ENCODE data around the gene STAP2. TPM values are rescaled to one million over a fixed set of nuclear protein-coding genes. Genes with fewer than 3 reads are reported as not detected.
"Not testable (repeated sequence)": the region's sequence is repeated elsewhere in the genome, so short reads cannot be mapped to it uniquely, and the experiment has no call there.

Gene STAP2
- total RNA-seq, 1 donor from 2014 or later = 14.2 TPM

DNA sequence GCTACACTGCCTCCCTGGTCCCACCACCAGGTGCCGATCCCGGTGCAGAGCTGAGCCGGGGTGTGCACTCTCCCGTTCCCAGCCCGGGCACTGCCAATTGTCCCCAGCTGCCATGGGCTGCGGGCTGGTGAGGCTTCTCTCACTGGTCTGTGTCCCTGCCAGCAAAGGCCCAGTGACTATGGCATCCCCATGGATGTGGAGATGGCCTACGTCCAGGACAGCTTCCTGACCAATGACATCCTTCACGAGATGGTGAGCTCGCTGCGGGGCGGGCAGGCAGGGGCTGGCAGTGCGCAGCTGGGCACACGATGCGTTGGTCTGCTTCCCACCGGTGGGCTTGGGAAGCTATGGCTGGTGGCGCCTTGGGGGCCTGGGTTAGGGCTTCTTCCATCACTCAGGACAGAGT lies 19.3 kb upstream of the STAP2 start:
- no peak overlapping the region for H3K27ac Mint-ChIP-seq
- intact Hi-C loops (cut with micrococcal nuclease) = no loop called here

DNA sequence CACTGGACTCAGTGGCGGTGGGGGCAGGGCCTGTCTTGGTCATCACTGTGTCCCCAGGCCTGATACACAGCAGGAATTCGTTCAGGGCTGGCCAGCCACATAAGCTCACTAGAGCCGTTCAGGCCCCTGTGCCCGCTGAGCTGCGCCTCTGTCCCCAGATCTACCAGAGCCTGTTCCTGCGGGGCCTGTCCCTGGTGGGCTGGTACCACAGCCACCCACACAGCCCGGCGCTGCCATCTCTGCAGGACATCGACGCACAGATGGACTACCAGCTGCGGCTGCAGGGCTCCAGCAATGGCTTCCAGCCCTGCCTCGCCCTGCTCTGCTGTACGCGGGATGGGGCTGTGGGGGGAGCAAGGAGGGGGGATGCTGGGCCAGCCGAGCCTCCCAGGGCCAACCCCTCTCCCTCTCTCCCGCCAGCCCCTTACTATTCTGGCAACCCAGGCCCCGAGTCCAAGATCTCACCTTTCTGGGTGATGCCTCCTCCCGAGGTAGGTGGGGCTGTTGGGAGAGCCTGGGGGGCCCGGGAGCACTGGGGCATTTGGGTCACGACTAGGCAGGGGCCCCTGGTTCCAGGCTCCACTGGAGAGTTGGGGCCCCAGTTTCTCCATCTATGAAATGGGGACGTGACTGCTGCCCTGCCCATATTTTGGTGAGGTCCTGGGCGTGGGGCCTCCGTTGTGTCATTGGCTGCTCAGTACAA lies 18.6 kb upstream of the STAP2 start:
- intact Hi-C loops (cut with micrococcal nuclease) = no loop called here
- DNase-seq = no peak
- Mint-ChIP-seq H3K4me1 (peaks cover 2% of the 10 kb centered on the region), H3K9me3 (no peaks in the 10 kb centered on the region), H3K4me3 (no peak overlapping the region), H3K36me3 (ENCODE audit: low read depth) (peaks cover 13% of the 10 kb centered on the region), H3K27me3 (no peaks in the 10 kb centered on the region), H3K27ac (no peak overlapping the region)

More for the DNA sequence above, 19.3 kb upstream of the STAP2 start:
- no peak for DNase-seq
- no peak overlapping the region for H3K4me3 Mint-ChIP-seq
- H3K4me1 Mint-ChIP-seq = no peaks in the 10 kb centered on the region
- H3K9me3 Mint-ChIP-seq = no peaks in the 10 kb centered on the region
- H3K36me3 Mint-ChIP-seq (ENCODE audit: low read depth) = peaks cover 14% of the 10 kb centered on the region
- H3K27me3 Mint-ChIP-seq = no peaks in the 10 kb centered on the region

DNA sequence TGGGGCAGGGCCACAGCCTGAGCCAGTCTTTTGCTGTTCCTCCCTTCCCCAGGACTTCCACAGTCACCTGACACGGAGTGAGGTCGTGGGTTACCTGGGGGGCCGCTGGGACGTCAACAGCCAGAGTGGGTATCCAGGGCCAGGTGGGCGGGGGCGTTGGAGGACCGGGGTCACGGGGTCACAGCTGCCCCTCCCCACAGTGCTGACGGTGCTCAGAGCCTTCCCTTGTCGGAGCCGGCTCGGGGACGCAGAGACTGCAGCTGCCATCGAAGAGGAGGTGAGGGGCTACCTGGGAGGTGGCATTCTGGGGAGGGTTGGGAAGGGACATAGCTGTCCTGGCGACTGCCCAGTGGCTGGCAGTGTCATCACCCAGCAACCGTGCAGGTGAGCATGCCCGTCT lies 16.3 kb upstream of the STAP2 start:
- intact Hi-C loops (cut with micrococcal nuclease) = no loop called here
- Mint-ChIP-seq H3K27me3 (no peaks in the 10 kb centered on the region), H3K4me3 (no peak overlapping the region), H3K36me3 (ENCODE audit: low read depth) (peaks cover 9% of the 10 kb centered on the region), H3K9me3 (no peaks in the 10 kb centered on the region), H3K4me1 (peaks cover 2% of the 10 kb centered on the region), H3K27ac (no peak overlapping the region)
- DNase-seq = no peak

DNA sequence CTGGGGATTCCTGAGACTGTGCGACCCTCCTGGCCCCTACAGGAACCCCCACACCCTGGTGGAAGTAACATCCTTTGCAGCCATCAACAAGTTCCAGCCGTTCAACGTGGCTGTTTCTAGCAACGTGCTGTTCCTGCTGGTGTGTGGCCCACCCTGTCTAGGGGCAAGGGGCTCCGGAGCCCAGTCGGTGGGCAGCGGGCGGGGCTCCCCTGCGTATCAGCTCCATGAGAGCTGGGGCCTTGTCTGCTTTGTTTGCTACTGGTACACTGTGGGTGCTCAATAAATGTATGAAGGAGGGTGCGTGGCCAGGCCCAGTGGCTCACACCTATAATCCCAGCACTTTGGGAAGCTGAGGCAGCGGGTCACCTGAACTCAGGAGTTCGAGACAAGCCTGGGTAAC lies 15.7 kb upstream of the STAP2 start:
- H3K27me3 Mint-ChIP-seq = no peaks in the 10 kb centered on the region
- no peak overlapping the region for H3K27ac Mint-ChIP-seq
- H3K36me3 Mint-ChIP-seq (ENCODE audit: low read depth) = peaks cover 9% of the 10 kb centered on the region
- H3K4me1 Mint-ChIP-seq = peaks cover 2% of the 10 kb centered on the region
- H3K9me3 Mint-ChIP-seq = no peaks in the 10 kb centered on the region
- DNase-seq = no peak
- intact Hi-C loops (cut with micrococcal nuclease) = no loop called here
- H3K4me3 Mint-ChIP-seq = no peak overlapping the region

DNA sequence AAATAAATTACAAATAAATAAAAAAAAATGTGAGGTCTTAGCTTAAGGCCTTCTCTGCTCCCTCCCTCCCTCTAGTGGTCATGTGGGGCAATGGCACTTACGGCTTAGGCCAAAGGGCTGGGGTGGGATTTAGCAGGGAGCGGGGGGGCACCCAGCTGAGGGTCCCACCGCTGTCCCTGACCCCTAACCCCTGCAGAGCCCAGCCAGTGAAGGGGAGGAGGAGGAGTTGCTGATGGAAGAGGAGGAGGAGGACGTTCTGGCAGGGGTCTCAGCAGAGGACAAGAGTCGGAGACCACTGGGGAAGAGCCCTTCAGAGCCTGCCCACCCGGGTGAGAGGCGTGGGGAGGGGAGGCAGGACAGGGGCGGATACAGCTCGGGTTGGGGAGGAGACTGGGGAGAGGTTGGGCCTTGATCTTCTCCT lies 14.1 kb upstream of the STAP2 start:
- intact Hi-C loops (cut with micrococcal nuclease) = loop anchor here (1.0 kb wide), 1 partner anchor 85 kb away; no protein-coding TSS in a partner anchor
- Mint-ChIP-seq H3K9me3 (no peaks in the 10 kb centered on the region), H3K27ac (no peak overlapping the region), H3K27me3 (no peaks in the 10 kb centered on the region), H3K4me1 (peaks cover 2% of the 10 kb centered on the region), H3K4me3 (no peak overlapping the region), H3K36me3 (ENCODE audit: low read depth) (peaks cover 6% of the 10 kb centered on the region)
- peak; percentile 86 for DNase-seq

DNA sequence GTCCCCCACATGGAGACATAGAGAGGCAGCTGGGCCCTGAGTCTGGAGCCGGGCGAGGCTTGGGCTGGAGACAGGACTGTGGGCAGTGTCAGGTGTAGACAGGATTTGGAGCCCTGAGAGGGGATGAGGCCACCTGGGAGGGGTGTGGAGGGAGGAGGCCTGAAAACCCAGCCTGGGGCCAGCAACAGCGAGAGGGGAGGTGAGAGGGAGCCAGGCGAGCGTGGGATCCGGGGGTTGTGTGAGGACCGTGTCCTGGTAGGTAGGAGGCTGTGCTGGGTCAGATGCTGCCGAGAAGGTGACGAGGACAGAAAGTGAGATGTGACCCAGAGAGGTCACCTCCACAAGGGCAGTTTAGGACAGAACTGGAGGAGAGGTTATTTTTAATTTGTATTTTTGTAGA lies 12.1 kb upstream of the STAP2 start:
- no peak for DNase-seq
- Mint-ChIP-seq H3K9me3 (no peaks in the 10 kb centered on the region), H3K4me1 (peaks cover 2% of the 10 kb centered on the region), H3K4me3 (no peak overlapping the region), H3K36me3 (ENCODE audit: low read depth) (peaks cover 13% of the 10 kb centered on the region), H3K27me3 (no peaks in the 10 kb centered on the region), H3K27ac (no peak overlapping the region)
- intact Hi-C loops (cut with micrococcal nuclease) = no loop called here

DNA sequence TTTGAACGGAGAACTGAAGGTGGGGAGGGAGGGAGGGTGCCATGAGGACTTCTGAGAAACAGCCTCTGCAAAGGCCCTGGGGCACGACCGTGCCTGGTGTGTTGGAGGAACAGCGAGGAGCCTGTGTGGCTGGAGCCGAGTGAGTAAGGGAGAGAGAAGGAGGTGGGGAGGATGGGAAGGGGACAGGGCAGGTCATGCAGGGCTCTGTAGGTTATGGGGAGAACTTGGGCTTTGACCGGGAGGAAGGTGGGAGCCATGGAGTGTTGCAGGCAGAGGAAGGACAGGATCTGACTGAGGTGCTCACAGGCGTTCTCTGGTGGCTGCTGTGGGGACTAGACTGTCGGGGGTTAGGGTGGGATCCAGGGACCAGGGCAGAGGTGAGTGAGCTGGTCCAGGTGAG lies 11.5 kb upstream of the STAP2 start:
- Mint-ChIP-seq H3K36me3 (ENCODE audit: low read depth) (peaks cover 15% of the 10 kb centered on the region), H3K4me1 (peaks cover 2% of the 10 kb centered on the region), H3K4me3 (no peak overlapping the region), H3K9me3 (no peaks in the 10 kb centered on the region), H3K27ac (no peak overlapping the region), H3K27me3 (no peaks in the 10 kb centered on the region)
- no peak for DNase-seq
- intact Hi-C loops (cut with micrococcal nuclease) = no loop called here

DNA sequence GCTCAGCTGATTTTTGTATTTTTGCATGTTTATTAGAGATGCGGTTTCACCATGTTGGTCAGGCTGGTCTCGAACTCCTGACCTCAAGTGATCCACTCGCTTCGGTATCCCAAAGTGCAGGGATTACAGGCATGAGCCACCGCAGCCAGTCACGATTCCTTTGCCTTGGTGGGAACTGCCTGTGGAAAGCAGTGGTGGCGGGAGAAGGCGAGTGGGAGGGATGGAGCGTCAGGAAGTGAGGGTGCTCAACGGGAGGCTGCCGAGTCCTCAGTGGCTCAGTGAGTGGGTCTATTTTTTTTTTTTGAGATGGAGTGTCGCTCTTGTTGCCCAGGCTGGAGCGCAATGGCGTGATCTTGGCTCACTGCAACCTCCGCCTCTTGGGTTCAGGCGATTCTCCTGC lies 10.6 kb upstream of the STAP2 start:
- H3K27me3 Mint-ChIP-seq; H3K9me3 Mint-ChIP-seq; H3K27ac Mint-ChIP-seq; H3K4me1 Mint-ChIP-seq; H3K4me3 Mint-ChIP-seq; DNase-seq; intact Hi-C loops (cut with micrococcal nuclease): not testable (repeated sequence)
- H3K36me3 Mint-ChIP-seq (ENCODE audit: low read depth) = peaks cover 15% of the 10 kb centered on the region

DNA sequence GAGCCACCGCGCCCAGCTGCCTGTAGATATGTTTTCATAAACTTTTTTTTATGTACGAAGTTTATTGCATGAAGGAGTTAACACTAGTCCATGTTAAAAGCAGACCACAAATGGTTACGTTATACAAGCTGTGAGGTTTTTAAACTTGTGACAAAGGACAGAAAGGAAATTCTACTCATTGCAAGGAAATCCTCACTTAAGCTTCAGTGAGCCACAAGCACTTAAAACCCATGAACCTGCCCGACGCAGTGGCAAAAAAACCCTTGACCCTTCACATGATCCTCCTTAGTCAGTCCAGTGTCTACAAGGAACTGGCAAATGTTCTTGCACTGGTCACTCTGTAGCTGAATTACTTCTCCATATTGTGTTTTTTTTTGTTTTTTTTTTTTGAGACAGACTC lies 8.9 kb upstream of the STAP2 start:
- H3K4me1 Mint-ChIP-seq = peaks cover 5% of the 10 kb centered on the region
- no peaks in the 10 kb centered on the region for H3K9me3 Mint-ChIP-seq
- no peak overlapping the region for H3K4me3 Mint-ChIP-seq
- peaks cover 12% of the 10 kb centered on the region for H3K36me3 Mint-ChIP-seq (ENCODE audit: low read depth)
- no peaks in the 10 kb centered on the region for H3K27me3 Mint-ChIP-seq
- no peak for DNase-seq
- intact Hi-C loops (cut with micrococcal nuclease) = no loop called here
- H3K27ac Mint-ChIP-seq = no peak overlapping the region

DNA sequence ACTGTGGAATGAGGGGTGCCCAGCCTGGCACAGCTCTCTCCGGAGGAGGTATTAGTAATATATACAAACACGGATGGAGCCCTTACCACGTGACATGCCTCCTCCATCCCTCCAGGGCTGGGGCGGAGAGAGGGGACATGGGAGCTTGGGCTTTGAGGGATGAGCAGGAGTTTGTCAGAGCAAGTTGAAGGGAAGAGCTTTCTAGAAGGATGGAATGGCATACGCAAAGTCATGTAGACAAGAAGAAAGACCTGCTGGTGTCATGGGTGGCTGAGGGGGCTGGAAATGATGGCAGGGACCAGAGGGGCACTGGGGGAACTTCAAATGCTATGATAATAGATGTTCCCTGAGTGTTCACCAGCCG lies 7.4 kb upstream of the STAP2 start:
- Mint-ChIP-seq H3K9me3 (no peaks in the 10 kb centered on the region), H3K36me3 (ENCODE audit: low read depth) (peaks cover 12% of the 10 kb centered on the region), H3K4me1 (peaks cover 7% of the 10 kb centered on the region), H3K4me3 (no peak overlapping the region), H3K27ac (no peak overlapping the region), H3K27me3 (no peaks in the 10 kb centered on the region)
- intact Hi-C loops (cut with micrococcal nuclease) = no loop called here
- no peak for DNase-seq

DNA sequence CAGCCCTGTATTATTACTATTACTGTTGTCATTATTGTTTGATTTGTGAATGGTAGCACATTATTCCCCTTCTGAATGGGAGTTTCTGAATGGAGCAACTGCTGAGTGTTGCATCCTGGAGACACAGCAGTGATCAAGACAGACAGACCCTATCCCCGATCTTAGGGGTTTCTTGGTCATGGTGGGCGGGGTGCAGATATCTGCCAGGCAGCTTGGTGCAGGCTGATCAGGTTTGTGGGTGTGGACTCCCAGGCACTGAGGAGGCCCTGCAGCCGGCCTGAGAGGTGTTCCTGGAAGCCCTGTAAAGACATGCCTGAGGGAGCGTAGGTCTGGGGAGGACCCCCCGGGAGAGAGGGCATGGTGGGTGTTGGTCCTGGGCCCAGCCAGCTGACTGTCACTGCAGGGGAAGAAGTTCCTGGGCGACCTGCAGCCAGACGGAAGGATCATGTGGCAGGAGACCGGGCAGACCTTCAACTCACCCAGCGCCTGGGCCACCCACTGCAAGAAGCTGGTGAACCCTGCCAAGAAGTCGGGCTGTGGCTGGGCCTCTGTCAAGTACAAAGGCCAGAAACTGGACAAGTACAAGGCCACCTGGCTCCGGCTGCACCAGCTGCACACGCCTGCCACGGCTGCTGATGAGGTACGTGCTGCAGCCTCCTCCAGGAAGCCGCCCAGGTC lies 6.9 kb upstream of the STAP2 start:
- Mint-ChIP-seq H3K27ac (no peak overlapping the region), H3K27me3 (no peaks in the 10 kb centered on the region), H3K4me1 (peaks cover 7% of the 10 kb centered on the region), H3K36me3 (ENCODE audit: low read depth) (peaks cover 11% of the 10 kb centered on the region), H3K9me3 (no peaks in the 10 kb centered on the region), H3K4me3 (peak overlapping the region; percentile 26)
- DNase-seq = no peak
- intact Hi-C loops (cut with micrococcal nuclease) = no loop called here

DNA sequence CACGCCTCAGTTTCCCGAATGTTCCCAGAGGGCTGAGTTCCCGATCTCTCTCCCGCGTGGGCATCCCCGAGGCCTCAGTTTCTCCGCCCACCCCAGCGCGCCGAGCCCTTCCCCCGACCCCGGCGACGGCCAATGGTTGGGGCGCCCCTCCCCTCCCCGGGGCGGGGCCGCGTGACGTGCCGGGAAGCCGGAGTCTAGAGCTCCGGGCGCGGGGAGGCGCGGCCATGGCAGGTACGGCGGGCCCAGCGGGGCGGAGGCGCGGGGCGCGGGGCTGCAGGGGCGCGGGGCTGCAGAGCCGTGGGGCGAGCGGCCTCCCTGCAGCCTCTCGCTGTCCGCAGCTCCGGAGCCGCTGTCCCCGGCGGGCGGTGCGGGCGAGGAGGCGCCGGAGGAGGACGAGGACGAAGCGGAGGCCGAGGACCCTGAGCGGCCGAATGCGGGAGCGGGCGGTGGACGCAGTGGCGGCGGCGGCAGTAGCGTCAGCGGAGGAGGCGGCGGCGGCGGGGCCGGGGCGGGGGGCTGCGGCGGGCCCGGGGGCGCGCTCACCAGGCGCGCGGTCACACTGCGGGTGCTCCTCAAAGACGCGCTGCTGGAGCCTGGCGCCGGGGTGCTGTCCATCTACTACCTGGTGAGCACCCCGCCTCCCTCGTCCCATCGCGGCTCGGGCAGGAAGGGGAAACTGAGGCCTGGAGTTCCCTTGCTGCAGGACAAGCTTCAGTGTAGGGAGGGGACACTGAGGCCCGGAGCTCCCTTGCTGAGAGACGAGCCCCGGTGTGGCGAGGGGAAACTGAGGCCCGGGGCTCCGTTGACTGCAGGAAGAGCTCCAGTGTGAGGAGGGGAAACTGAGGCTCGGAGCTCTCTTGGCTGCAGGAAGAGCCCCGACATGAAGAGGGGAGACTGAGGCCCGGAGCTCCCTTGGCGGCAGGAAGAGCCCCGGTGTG lies 5.0 kb upstream of the STAP2 start, which contains the start of gene MPND:
Gene MPND, plus strand, starts transcription at position 193 of the 938 bp plus-strand sequence. Its CDS starts 32 bp downstream, at position 225.
- intact Hi-C loops (cut with micrococcal nuclease) = loop anchor here (1.0 to 5.0 kb wide), 3 partner anchors 39 to 379 kb away; partner anchors contain the start of genes DPP9, FSD1 and YJU2
- peak within 1 kb of the TSS; percentile 95 for H3K27ac Mint-ChIP-seq
- H3K4me1 Mint-ChIP-seq = peaks cover 13% of the 10 kb centered on the region
- H3K4me3 Mint-ChIP-seq = peak within 1 kb of the TSS; percentile 93
- DNase-seq = peak; percentile 99
- no peaks in the 10 kb centered on the region for H3K9me3 Mint-ChIP-seq
- H3K36me3 Mint-ChIP-seq (ENCODE audit: low read depth) = peaks cover 8% of the 10 kb centered on the region
- no peaks in the 10 kb centered on the region for H3K27me3 Mint-ChIP-seq

DNA sequence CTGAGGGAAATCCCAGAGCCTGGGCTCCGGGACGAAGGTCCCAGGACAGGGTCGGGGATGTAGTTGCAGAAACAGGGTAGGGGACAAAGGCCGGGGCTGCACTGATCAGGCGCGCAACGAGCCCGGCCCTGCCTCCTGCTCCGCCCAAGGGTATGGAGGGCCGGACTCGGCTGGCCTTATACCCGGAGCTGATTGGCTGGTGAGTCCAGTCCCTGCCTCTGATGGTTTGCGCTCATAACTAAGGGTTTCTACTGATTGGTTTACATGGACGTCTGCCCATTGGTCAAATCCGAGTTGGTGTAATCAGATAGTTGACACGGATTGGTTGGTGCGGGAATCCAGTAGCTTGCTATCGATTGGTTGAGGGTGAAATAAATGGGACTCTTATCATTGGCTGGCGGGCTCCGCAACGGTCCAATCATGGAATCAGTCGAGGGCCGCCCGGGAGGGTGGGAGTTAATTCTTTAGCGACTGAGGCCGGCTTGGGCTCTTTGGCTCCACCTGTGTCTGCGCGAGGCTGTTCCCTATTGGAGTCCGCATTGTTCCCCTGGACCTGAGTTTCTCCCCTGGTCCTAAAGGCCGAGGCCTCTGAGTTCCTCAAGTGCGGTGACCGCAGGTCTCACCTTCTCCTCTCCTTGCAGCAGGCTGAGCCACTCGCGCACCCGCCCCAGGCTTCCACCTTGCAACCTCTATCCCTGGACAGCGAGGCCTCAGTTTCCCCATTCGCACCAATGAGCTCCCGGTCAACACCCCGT lies 4.2 kb upstream of the STAP2 start:
- H3K27ac Mint-ChIP-seq = peak overlapping the region; percentile 95

More for the DNA sequence above, 4.2 kb upstream of the STAP2 start:
- no peaks in the 10 kb centered on the region for H3K9me3 Mint-ChIP-seq
- peaks cover 8% of the 10 kb centered on the region for H3K36me3 Mint-ChIP-seq (ENCODE audit: low read depth)
- peak overlapping the region; percentile 93 for H3K4me3 Mint-ChIP-seq
- DNase-seq = peak; percentile 98
- intact Hi-C loops (cut with micrococcal nuclease) = loop anchor here (1.0 to 5.0 kb wide), 5 partner anchors 14 to 380 kb away; partner anchors contain the start of genes CHAF1A, DPP9, FSD1 and YJU2
- H3K27me3 Mint-ChIP-seq = no peaks in the 10 kb centered on the region
- peaks cover 20% of the 10 kb centered on the region for H3K4me1 Mint-ChIP-seq

Measured in activated CD4-positive, alpha-beta T cell treated with anti-CD3 and anti-CD28 coated beads, Interleukin-2, amount 10 ng/mL, durations not matched to agents 24 days and 14 days (primary cell).